ENCODE measurements around the gene ACP7. TPM values are rescaled to one million over a fixed set of nuclear protein-coding genes. Genes with fewer than 3 reads are reported as not detected.

ACP7 gene
- total and polyA plus RNA-seq, 8 donors, result 0.09 to 0.42 (median 0.11) TPM; not detected in 5

GRCh38 chr19:39082167-39082566 lies 2.0 kb upstream of the ACP7 start:
- no peak for TF ChIP-seq CTCF (IDR thresholded peaks at IDR 0.05)
- 67 to 76% methylated on average over 7 of the region's 7 CpGs for WGBS, 2 donors
- no peak for FAIRE-seq

GRCh38 chr19:39082745-39083598 lies 1.2 kb upstream of the ACP7 start:
- Histone ChIP-seq H3K27ac (no peak overlapping the region), H3K36me3 (no peaks in the 10 kb centered on the region), H3K4me3 (peak overlapping the region in 1 of 4 donors; percentile 27), H3K27me3 (peaks cover 0 to 13% (median 0%) of the 10 kb centered on the region in 4 donors), H3K9me3 (no peaks in the 10 kb centered on the region), H3K4me1 (no peaks in the 10 kb centered on the region)
- intact Hi-C loops (cut with DNase I), result no loop called here
- TF ChIP-seq CTCF (IDR thresholded peaks at IDR 0.05), result no peak
- FAIRE-seq (no peak), ATAC-seq (peak in 1 of 4 donors; percentile 31), DNase-seq (no peak)
- 24 to 26% methylated on average over 15 of the region's 15 CpGs for WGBS, 2 donors

More at GRCh38 chr19:39082167-39082566, 2.0 kb upstream of the ACP7 start:
- no peak overlapping the region for H3K4me3 ChIP-seq
- no peaks in the 10 kb centered on the region for H3K9me3 ChIP-seq
- ATAC-seq (no peak), DNase-seq (no peak)
- no peak overlapping the region for H3K27ac ChIP-seq
- no peaks in the 10 kb centered on the region for H3K36me3 ChIP-seq
- no peaks in the 10 kb centered on the region for H3K4me1 ChIP-seq
- intact Hi-C loops (cut with DNase I), result no loop called here
- H3K27me3 ChIP-seq, result peaks cover 0 to 18% (median 0%) of the 10 kb centered on the region in 4 donors

GRCh38 chr19:39083599-39083982 lies 577 bp upstream of the ACP7 start:
- no peak for TF ChIP-seq CTCF (IDR thresholded peaks at IDR 0.05)
- peaks cover 0 to 13% (median 0%) of the 10 kb centered on the region in 4 donors for H3K27me3 ChIP-seq
- H3K4me3 ChIP-seq, result peak overlapping the region in 2 of 4 donors; percentile 27 to 39
- no peaks in the 10 kb centered on the region for H3K36me3 ChIP-seq
- intact Hi-C loops (cut with DNase I), result no loop called here
- no peak overlapping the region for H3K27ac ChIP-seq
- peak in 2 of 4 donors; percentile 17 to 22 for ATAC-seq
- no peaks in the 10 kb centered on the region for H3K4me1 ChIP-seq
- 3 to 5% methylated on average over 13 to 14 of the region's 14 CpGs for WGBS, 2 donors
- DNase-seq, result no peak
- no peaks in the 10 kb centered on the region for H3K9me3 ChIP-seq
- FAIRE-seq, result no peak

GRCh38 chr19:39084732-39085080 lies 538 bp downstream of the ACP7 start:
- Histone ChIP-seq H3K4me1 (no peaks in the 10 kb centered on the region), H3K36me3 (no peaks in the 10 kb centered on the region), H3K27ac (no peak overlapping the region), H3K4me3 (no peak overlapping the region), H3K27me3 (peaks cover 0 to 13% (median 0%) of the 10 kb centered on the region in 4 donors), H3K9me3 (no peaks in the 10 kb centered on the region)
- no peak for TF ChIP-seq CTCF (IDR thresholded peaks at IDR 0.05)
- 48 to 57% methylated on average over 7 of the region's 7 CpGs for WGBS, 2 donors
- DNase-seq, result no peak
- intact Hi-C loops (cut with DNase I), result no loop called here
- no peak for ATAC-seq
- FAIRE-seq, result no peak

GRCh38 chr19:39085392-39085791 lies 1.2 kb downstream of the ACP7 start:
- WGBS, 2 donors, result 70 to 83% methylated on average over 8 of the region's 8 CpGs
- ATAC-seq (no peak), DNase-seq (no peak), FAIRE-seq (no peak)
- TF ChIP-seq CTCF (IDR thresholded peaks at IDR 0.05), result no peak
- intact Hi-C loops (cut with DNase I), result no loop called here
- Histone ChIP-seq H3K4me1 (no peaks in the 10 kb centered on the region), H3K36me3 (no peaks in the 10 kb centered on the region), H3K27me3 (peaks cover 0 to 13% (median 0%) of the 10 kb centered on the region in 4 donors), H3K9me3 (no peaks in the 10 kb centered on the region), H3K27ac (no peak overlapping the region), H3K4me3 (no peak overlapping the region)
